ENCODE measurements around the gene PCSK6.

Gene PCSK6

DNA sequence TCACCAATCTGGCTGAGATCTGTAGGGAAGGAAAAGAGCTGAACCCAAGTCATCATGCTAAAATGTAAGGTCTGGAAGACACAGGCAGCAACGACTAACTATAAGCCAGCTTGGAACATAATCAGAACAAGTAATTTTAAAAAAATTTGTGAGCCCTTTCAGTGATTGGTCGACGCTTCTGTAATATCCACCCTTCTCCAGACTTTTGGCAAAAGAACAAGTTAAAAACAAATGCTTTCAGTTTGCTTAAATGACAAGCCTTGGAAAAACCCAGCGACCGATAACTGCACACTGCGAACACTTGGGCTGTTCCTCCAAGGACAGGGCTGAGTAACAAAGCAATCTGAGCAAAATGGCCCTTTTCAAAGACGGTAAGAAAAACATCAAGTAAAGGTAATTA is 49.6 kb downstream of the PCSK6 start:
- no peak overlapping the region for H3K4me3 ChIP-seq (ENCODE audit: low read depth, low read length)
- TF ChIP-seq CTCF (IDR thresholded peaks at IDR 0.05; ENCODE audit: insufficient read depth, low read depth, low read length, missing control alignments), result no peak
- DNase-seq (ENCODE audit: low read depth), result no peak

GRCh38 chr15:101439285-101439919 is 50.1 kb downstream of the PCSK6 start:
- no peak for DNase-seq (ENCODE audit: low read depth)
- H3K4me3 ChIP-seq (ENCODE audit: low read depth, low read length), result no peak overlapping the region
- no peak for TF ChIP-seq CTCF (IDR thresholded peaks at IDR 0.05; ENCODE audit: insufficient read depth, low read depth, low read length, missing control alignments)

GRCh38 chr15:101438482-101439284 is 50.8 kb downstream of the PCSK6 start:
- H3K4me3 ChIP-seq (ENCODE audit: low read depth, low read length), result no peak overlapping the region
- DNase-seq (ENCODE audit: low read depth), result no peak
- TF ChIP-seq CTCF (IDR thresholded peaks at IDR 0.05; ENCODE audit: insufficient read depth, low read depth, low read length, missing control alignments), result no peak

DNA sequence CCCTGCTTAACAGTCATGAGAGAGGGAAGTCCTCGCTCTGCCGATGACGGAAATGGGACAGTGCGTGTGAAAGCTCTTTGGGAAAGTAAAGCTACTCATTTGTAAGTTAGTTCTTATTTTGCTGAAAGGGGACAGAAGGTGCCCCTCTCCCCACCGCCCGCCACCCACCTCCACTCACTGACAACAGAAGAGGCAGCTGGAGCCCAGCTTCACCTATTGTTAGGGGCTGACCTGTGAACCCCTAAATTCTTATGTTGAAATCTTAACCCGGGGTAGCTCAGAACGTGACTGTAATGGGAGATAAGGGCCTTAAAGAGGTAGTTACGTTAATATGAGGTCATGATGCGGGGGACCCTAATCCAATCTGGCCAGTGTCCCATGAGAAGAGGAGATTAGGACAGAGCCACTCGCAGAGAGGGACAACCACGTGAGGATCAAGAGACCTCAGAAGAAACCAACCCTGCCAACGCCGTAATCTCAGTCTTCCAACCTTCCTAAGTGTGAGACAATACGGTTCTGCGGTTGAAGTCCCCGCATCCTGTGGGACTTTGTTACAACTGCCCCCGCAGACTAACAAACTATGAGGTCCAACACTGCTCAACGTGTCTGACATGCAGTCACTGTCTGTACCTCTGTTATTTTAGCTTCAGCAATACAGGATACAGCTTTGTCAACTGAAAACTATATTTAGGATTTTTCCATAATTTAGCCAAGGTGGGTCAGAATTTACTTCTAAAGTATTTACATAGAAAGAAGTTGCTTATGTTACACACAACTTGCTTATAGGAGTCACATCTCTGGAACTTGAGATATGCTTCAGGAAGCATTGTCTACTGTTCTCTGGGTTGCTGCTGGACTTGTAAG is 51.7 kb downstream of the PCSK6 start:
- H3K4me3 ChIP-seq (ENCODE audit: low read depth, low read length), result no peak overlapping the region
- DNase-seq (ENCODE audit: low read depth), result no peak
- TF ChIP-seq CTCF (IDR thresholded peaks at IDR 0.05; ENCODE audit: insufficient read depth, low read depth, low read length, missing control alignments), result no peak

DNA sequence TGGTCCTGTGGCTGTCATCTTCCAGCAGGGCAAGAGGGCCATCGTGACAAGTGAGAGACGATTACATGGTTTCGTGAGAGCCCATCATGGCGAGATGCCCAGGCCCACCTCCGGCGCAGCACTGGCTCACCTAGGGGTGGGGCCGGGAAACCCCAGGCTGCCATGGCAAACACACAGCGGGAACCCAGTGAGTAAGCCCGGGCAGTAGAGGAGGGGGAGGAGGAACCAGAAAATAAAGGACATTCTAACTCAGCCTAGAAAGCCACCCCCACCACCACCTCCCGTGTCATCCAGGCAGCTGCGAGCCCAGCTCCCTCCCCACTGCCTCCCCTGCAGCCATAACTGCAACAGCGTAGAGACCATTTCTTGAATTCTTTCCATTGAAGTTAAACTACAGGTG is 52.3 kb downstream of the PCSK6 start:
- TF ChIP-seq CTCF (IDR thresholded peaks at IDR 0.05; ENCODE audit: insufficient read depth, low read depth, low read length, missing control alignments), result no peak
- DNase-seq (ENCODE audit: low read depth), result no peak
- H3K4me3 ChIP-seq (ENCODE audit: low read depth, low read length), result no peak overlapping the region

GRCh38 chr15:101436526-101436925 is 53.0 kb downstream of the PCSK6 start:
- no peak for TF ChIP-seq CTCF (IDR thresholded peaks at IDR 0.05; ENCODE audit: insufficient read depth, low read depth, low read length, missing control alignments)

More at GRCh38 chr15:101436526-101436925, 53.0 kb downstream of the PCSK6 start:
- no peak overlapping the region for H3K4me3 ChIP-seq (ENCODE audit: low read depth, low read length)
- no peak for DNase-seq (ENCODE audit: low read depth)
